Raji (cell line): Measurements from ENCODE around the gene DPF3.

Source experiments
- POLR2A ChIP-seq: IDR thresholded peaks from 2 replicates; pipeline ENCODE4 v1.6.1; 2011; ENCODE audit warnings: low read depth, low read length, control low read depth; ENCODE audit not compliant: insufficient read depth

DPF3 gene

DNA sequence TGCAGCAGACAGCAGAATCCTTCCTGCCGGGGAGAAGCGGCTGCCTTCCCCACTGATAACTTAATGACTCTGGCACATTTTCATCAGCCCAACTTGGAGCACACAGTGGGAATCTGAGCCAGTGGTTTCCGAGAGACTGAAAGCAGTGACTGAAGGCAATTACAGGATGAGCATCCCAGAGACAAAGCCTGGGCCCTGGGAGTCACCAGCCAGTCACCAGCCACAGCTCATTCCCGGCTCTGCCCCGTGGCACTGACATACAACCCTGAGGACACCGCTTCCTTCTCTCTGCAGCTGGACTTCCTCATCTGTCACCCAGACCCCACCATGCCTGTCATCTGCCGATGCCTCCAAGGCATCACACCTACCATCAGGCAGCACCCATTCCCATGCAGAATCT lies 192.3 kb downstream of the DPF3 start:
- TF ChIP-seq POLR2A, result no peak

DNA sequence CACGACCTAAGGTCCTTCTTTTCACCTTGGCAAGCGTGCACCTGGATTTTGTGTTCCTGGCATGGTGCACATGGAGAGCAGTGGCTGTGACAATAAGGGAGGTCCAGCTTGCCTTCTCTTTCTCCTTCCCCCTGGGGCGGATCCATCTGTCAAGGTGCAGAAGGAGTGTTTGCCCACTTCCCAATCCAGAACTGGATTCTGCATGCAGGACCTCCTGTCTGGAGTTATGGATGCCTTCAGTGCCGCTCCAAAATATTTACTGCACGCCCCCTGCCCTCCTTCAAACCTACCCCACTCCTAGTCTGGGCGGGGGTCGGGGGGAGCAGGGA lies 192.7 kb downstream of the DPF3 start:
- no peak for TF ChIP-seq POLR2A

DNA sequence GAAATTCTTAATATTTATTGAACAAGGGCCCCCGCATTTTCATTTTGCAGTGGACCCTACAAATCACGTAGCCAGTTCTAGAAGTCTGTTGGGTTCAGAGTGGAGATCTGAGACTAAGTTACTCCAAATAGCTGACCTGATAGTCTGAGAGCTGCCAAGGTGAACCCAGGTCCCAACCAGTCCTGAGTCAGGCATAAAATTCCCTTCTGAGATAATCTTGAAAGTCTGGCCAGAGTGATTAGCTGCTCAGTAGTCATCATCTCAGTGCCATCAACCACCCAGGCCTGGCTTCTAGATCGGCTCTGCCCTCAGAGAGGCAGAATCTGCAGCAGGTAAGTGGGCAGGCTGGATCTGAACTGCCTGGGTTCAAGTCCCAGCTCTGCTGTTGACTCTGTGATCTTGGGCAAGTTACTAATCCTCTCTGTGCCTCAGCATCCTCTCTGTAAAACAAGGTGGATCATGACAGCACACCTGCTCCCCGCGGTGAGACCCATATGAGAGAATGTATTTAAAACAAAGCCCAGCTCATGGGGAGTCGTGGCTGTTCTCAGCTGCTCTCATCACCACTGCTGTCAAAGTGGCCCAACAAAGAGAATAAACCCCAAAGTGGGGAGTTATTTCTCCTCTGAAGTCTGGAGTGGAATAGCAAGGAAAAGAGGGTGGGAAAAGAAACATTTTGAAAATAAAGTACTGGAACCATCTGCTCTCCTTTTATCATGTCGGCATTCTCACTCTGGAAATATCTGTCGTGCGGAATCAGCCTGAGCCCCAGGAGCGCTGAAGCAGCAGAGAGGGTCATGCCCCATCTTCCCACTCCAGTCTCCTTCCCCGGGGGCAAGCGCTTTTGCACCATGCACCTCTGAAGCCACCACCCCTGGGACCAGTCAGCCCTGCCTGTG lies 193.3 kb downstream of the DPF3 start:
- TF ChIP-seq POLR2A, result no peak

DNA sequence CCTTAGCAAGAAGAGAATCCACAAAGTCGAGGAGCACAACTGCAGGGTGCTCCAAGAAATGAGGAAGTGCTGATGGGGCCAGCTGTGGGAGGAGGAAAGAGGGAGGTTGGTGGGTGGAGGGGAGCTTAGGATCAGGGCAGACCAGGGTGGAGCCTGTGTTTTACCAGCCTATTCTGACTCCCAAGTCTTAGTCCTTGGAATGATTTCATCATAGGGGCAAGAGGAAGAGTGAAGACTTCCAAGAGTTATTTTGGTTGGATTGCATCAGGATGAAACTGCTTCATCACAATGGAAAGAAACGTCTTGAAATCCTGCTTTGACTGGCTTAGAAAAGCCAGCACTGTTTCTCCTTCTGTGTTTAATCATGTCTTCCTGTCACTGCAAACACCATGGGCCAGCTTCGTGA lies 194.0 kb downstream of the DPF3 start:
- TF ChIP-seq POLR2A, result no peak

GRCh38 chr14:72699443-72699842 lies 194.5 kb downstream of the DPF3 start:
- TF ChIP-seq POLR2A, result no peak

GRCh38 chr14:72692696-72693095 lies 201.2 kb downstream of the DPF3 start:
- TF ChIP-seq POLR2A, result no peak

- TF ChIP-seq POLR2A, result no peak
These were observed 203.6 kb downstream of the DPF3 start for GRCh38 chr14:72690324-72690723.

- TF ChIP-seq POLR2A, result no peak
These were observed 204.8 kb downstream of the DPF3 start for GRCh38 chr14:72688990-72689671.

DNA sequence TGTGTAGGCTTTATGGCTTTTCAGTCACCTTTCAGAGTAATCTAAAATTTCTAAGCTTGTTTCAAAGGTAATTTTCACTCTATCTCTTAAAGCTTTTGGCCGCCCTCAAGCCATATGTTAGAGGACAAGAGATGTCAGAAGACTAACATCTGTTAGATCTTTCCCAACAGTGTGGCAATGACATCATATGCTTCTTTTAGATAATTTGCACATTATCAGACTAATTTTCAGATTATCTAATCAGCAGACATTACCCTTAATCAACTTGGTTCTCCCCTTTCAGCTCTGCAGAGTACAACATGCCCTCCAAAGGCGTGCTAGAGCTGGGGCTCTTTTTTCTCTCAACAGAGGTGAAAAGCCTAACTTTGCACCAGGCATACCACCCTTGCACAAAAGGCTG lies 207.1 kb downstream of the DPF3 start:
- TF ChIP-seq POLR2A, result no peak

DNA sequence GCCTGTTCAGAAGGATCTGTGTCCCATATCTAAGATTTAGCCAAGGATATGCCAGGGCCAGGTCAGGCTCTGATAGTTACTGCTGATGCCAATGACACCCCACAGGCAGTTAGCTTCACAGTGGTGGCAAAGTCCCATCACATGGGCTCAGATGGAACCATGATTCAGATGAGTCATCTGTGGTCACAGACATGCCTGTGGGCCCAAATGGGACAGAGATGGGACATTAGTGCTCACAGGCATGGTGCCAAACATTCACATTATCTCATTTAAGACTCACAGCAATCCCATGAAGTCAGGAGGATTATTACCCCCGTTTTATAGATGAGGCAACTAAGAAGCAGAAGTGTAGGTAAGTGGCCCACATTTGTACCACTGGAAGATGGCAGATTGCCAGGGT lies 207.8 kb downstream of the DPF3 start:
- TF ChIP-seq POLR2A, result no peak

GRCh38 chr14:72685456-72685855 lies 208.4 kb downstream of the DPF3 start:
- no peak for TF ChIP-seq POLR2A

DNA sequence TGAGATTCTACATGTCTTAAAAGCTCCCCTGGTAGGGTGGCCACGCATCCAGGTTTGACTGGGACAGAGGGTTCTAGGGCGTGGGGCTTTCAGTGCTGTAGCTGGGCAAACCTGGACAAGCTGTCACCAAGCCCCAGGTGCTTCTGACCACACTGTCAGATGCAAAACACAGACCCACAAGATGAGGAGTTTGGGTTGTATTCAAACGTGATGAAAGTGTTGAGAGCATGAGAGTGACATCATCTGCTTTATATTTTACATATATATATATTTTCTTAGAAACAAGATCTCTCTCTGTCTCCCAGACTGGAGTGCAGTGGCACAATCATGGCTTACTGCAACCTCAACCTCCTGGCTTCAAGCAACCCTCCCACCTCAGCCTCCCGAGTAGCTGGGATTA lies 210.1 kb downstream of the DPF3 start:
- no peak for TF ChIP-seq POLR2A

DNA sequence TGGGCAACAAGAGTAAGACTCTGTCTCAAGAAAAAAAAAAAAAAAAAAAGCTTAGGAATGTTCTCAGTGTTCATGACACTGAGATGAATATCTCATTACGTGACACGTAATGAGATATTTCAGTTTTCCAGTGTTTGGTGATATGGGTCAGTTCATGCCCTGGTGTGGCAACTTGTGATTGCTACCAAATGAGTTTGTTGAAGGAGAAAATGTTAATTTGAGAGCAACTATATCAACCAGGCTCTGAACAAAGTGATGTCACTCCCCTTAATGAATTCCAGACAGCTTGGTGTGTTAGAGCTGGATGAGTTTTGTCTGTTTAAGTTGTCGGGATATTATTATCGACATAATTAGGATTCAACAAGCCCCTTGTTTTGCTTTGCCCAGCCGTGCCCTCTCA lies 211.7 kb downstream of the DPF3 start:
- no peak for TF ChIP-seq POLR2A

DNA sequence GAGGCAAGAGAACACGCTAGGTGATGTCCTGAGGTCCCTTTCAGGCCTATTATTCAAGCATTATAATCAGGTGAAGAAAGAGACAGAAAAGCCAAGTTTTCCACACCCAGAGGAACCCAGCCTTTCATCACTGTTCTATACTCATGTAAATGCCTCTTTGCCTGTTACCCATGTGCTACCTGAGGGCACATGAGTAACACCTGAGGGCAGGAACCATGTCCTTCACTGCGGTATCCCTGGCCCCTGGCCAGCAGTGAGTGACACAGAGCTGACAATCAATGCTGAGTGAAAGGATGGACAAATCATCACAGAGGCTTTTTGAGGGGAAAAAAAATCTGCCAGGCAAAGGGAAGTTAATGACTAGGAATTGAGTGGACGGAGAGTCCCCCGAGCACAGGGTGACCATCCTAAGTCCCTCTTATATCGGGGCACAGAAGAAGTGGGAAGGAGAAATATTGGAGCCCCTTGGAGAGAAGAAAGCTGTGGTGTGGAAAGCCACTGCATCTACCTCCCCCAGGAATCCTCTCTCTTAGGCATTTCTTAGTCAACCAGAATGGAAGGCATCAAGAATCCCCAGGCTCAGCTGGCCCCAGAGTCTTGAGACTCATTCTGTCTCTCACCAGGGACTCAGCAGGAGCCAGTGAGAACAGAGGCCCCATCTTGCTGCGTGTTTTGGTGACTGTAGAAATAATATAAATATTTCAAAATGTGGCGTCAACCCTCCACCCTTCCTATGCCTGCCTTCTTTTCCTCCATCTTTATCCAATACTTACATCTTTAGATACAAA lies 212.9 kb downstream of the DPF3 start:
- no peak for TF ChIP-seq POLR2A

- TF ChIP-seq POLR2A, result no peak
These were observed 214.3 kb downstream of the DPF3 start for GRCh38 chr14:72679536-72680151.

DNA sequence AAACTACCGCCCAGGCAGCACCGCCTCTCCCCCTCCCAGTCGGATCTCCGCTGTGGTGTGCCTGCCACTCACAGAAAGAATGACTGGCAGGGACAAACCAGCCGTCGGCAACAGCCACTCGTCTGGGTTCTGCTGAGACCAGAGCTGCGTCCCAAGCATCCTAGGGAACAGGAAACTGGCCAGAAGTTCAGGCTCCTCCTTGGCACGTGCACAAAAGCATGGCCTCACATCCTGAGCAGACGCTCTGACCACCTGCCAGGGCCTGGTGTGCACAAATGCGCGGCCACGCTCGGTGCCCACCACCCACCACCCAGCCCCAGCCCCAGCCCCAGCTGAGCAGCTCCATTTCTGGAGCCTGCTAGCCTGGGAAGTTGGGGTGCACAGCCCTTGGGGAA lies 214.8 kb downstream of the DPF3 start:
- TF ChIP-seq POLR2A, result no peak

- TF ChIP-seq POLR2A, result no peak
These were observed 215.5 kb downstream of the DPF3 start for GRCh38 chr14:72678356-72678755.
